Sigmoid colon (tissue), 3 donors: ENCODE results near the gene ZBTB7C.

Experiments
- CTCF ChIP-seq, 4 experiments: fragments of 450-650 bp in 3 of 4; fragments of 200-600 bp in 1 of 4; IDR thresholded peaks; one replicate each; pipeline ENCODE4 v1.5.1; 2016 to 2019; ENCODE audit warnings: antibody characterized with exemption in 4 of 4, mild to moderate bottlenecking in 3 of 4, moderate library complexity in 2 of 4
- POLR2A ChIP-seq, 2 donors: fragments of 450-650 bp; IDR thresholded peaks; one replicate each; pipeline ENCODE4 v1.6.1; 2016; ENCODE audit warnings: antibody characterized with exemption in 2 of 2, mild to moderate bottlenecking in 2 of 2, moderate library complexity in 2 of 2

- TF ChIP-seq CTCF (IDR thresholded peaks at IDR 0.05) (no peak), POLR2A (IDR thresholded peaks at IDR 0.05) (no peak)
These were observed 388.6 kb downstream of the ZBTB7C start for GRCh38 chr18:48020337-48021250.
